IPS DF 6.9 (cell line): ENCODE results near the gene DDX47.
"Not testable (repeated sequence)": the region's sequence is repeated elsewhere in the genome, so short reads cannot be mapped to it uniquely, and the experiment has no call there.

Experiments
- DNase-seq: peaks from one replicate; pipeline ENCODE4 v3.0.0-alpha.2; 2013; ENCODE audit warnings: low read depth, low spot score
- H3K27ac ChIP-seq: one replicate; pipeline ENCODE4 v1.5.1; 2013; ENCODE audit warnings: low read length, control low read depth
- H3K27me3 ChIP-seq: 2 replicates; pipeline ENCODE4 v1.6.1; 2013; ENCODE audit warnings: mild to moderate bottlenecking, low read length; ENCODE audit not compliant: control insufficient read depth, insufficient read depth
- H3K36me3 ChIP-seq: 2 replicates; pipeline ENCODE4 v1.6.1; 2013; ENCODE audit warnings: low read length; ENCODE audit not compliant: control insufficient read depth, insufficient read depth
- H3K4me1 ChIP-seq: 2 replicates; pipeline ENCODE4 v1.6.1; 2013; ENCODE audit warnings: low read length; ENCODE audit not compliant: control insufficient read depth, insufficient read depth
- H3K4me3 ChIP-seq: 2 replicates; pipeline ENCODE4 v1.5.1; 2013; ENCODE audit warnings: mild to moderate bottlenecking, low read length
- H3K9me3 ChIP-seq: 2 replicates; pipeline ENCODE4 v1.6.1; 2013; ENCODE audit warnings: low read length, inconsistent platforms; ENCODE audit not compliant: control insufficient read depth, insufficient read depth
- WGBS: extraction: QIAGEN DNeasy Blood & Tissue Kit; methylation state at CpG from one replicate; pipeline ENCODE4 v1.1.7; 2013; ENCODE audit warnings: mixed read lengths, missing lambda C conversion rate; ENCODE audit not compliant: insufficient read length, insufficient coverage; 5-methylcytosine and 5-hydroxymethylcytosine counted together

Gene DDX47

GRCh38 chr12:12806784-12807516, 6.2 kb upstream of the DDX47 start:
- Histone ChIP-seq H3K27me3 (no peaks in the 10 kb centered on the region), H3K27ac (no peak overlapping the region), H3K4me1 (no peaks in the 10 kb centered on the region), H3K4me3 (no peak overlapping the region), H3K36me3 (no peaks in the 10 kb centered on the region), H3K9me3 (no peaks in the 10 kb centered on the region)
- no CpG with 5 or more reads among the region's 8 CpGs for WGBS
- no peak for DNase-seq

DNA sequence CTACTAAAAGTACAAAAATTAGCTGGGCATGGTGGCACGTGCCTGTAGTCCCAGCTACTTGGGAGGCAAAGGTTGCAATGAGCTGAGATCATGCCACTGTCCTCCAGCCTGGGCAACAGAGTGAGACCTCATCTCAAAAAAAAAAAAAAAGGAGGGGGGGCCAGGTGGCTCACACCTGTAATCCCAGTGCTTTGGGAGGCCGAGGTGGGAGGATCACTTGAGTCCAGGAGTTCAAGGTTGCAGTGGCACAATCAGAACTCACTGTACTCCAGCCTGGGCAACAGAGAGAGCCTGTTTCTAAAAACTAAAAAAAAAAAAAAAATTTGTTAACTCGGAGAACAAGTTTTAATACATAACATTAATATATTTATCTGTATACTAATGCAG, 5.6 kb upstream of the DDX47 start:
- H3K27ac ChIP-seq, H3K27me3 ChIP-seq, H3K4me3 ChIP-seq, H3K36me3 ChIP-seq, H3K9me3 ChIP-seq, H3K4me1 ChIP-seq, DNase-seq: not testable (repeated sequence)
- whole genome bisulfite sequencing: no CpG with 5 or more reads among the region's 3 CpGs

DNA sequence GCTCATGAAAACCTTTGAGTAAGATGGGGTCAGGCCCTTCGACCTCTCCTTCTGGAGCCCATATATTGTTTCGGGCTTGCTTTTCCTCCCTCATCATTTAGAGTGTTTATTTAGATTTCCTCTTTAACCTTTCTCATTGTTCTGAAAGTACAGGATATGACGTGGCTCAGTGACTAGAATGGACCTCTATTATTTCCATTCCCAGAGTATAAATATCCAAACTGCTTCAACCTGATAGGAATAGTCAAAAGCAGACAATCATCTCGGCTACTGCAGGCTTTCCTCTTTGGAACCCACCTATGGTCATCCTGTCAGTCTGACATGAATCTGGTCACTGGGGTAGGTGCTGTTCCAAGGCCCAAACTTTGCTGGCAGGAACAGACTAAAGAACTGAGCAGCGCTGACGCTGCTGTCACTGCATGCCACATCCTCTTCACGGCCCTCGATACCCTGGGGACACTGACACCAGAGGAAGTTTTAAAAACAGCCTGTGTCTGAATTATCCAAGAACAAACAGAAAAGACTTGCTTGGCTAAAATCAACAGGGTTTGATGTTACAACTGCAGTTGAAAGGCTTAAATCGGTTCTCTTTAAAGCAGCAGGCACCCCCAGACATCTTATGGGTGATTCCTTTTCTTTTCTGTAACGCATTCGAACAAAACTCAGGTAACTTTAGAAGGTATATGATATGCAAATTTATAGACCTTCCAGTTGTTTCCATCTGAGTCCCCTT, 5.0 kb upstream of the DDX47 start:
- H3K4me1 ChIP-seq: 0 out of 2 replicates have a peak, but pooled peaks cover 2% of the 10 kb centered on the region
- H3K27me3 ChIP-seq: no peaks in the 10 kb centered on the region
- no peak overlapping the region for H3K4me3 ChIP-seq
- no CpG with 5 or more reads among the region's 11 CpGs for WGBS
- H3K27ac ChIP-seq: no peak overlapping the region
- no peak for DNase-seq
- no peaks in the 10 kb centered on the region for H3K36me3 ChIP-seq
- H3K9me3 ChIP-seq: no peaks in the 10 kb centered on the region

- no peaks in the 10 kb centered on the region; the same call in 1 of the 2 replicates for H3K36me3 ChIP-seq
- H3K27me3 ChIP-seq: no peaks in the 10 kb centered on the region
- no peak overlapping the region for H3K4me3 ChIP-seq
- H3K27ac ChIP-seq: no peak overlapping the region
- 0 out of 2 replicates have a peak, but pooled peaks cover 2% of the 10 kb centered on the region for H3K4me1 ChIP-seq
- H3K9me3 ChIP-seq: no peaks in the 10 kb centered on the region
- no CpG with 5 or more reads among the region's 10 CpGs for WGBS
- no peak for DNase-seq
Measured at GRCh38 chr12:12810553-12811021, 2.6 kb upstream of the DDX47 start.

DNA sequence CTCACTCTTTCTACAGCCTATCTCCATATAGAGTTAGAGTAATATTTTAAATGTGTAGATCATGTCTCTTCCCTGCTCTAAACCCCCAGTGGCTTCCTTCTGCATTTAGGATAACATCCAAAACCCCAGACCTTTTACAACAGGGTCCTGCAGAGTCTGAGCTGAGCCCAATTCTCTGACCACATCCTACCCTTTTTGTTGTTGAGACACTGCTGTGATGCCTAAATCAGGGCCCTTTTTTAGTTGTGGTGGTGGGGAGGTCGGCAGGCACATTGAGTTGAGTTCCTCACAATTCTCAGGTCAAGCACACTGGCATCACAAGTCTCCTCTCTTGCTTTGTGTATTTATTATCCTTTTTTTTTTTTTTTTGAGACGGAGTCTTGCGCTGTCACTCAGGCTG, 1.8 kb upstream of the DDX47 start:
- Histone ChIP-seq H3K36me3 (no peaks in the 10 kb centered on the region; the same call in 1 of the 2 replicates), H3K4me3 (no peak overlapping the region), H3K27ac (no peak overlapping the region), H3K27me3 (no peaks in the 10 kb centered on the region), H3K4me1 (0 out of 2 replicates have a peak, but pooled peaks cover 2% of the 10 kb centered on the region), H3K9me3 (no peaks in the 10 kb centered on the region)
- no peak for DNase-seq
- WGBS: no CpG with 5 or more reads among the region's 3 CpGs

- Histone ChIP-seq H3K27me3 (no peaks in the 10 kb centered on the region), H3K36me3 (no peaks in the 10 kb centered on the region; the same call in 1 of the 2 replicates), H3K4me3 (no peak overlapping the region), H3K4me1 (0 out of 2 replicates have a peak, but pooled peaks cover 2% of the 10 kb centered on the region), H3K27ac (no peak overlapping the region), H3K9me3 (no peaks in the 10 kb centered on the region)
- no peak for DNase-seq
- WGBS: no CpG with 5 or more reads among the region's 5 CpGs
Measured at GRCh38 chr12:12812174-12812573, 972 bp upstream of the DDX47 start.

GRCh38 chr12:12812618-12813119, 477 bp upstream of the DDX47 start:
- Histone ChIP-seq H3K4me1 (0 out of 2 replicates have a peak, but pooled peaks cover 2% of the 10 kb centered on the region), H3K4me3 (no peak overlapping the region), H3K27ac (no peak overlapping the region)

DNA sequence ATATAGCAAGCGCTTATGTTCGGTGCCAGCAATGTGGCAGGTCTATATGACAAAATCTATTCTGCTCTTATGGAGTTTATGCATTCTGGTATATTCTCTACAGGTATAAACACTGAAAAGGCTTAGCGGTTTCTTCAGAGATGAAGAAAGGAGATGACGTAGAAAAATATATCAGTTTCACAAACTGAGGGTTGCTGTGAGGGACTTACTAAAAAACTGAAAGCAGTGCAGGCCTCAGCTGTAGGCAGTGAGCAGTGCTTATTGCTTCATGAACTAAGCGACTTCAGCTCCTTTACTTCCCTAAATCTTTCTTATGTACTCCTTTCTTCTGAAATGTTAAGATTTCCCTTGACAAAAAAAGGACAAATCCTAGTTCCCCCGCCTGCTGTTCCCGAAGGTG, 4.5 kb downstream of the DDX47 start:
- Histone ChIP-seq H3K36me3 (no peaks in the 10 kb centered on the region; the same call in 1 of the 2 replicates), H3K9me3 (no peaks in the 10 kb centered on the region), H3K4me3 (no peak overlapping the region), H3K27ac (no peak overlapping the region), H3K4me1 (0 out of 2 replicates have a peak, but pooled peaks cover under 1% of the 10 kb centered on the region), H3K27me3 (no peaks in the 10 kb centered on the region)
- WGBS: no CpG with 5 or more reads among the region's 7 CpGs
- DNase-seq: no peak

More at GRCh38 chr12:12812618-12813119, 477 bp upstream of the DDX47 start:
- no peak for DNase-seq
- Histone ChIP-seq H3K9me3 (no peaks in the 10 kb centered on the region), H3K36me3 (no peaks in the 10 kb centered on the region; the same call in 1 of the 2 replicates), H3K27me3 (no peaks in the 10 kb centered on the region)
- no CpG with 5 or more reads among the region's 14 CpGs for WGBS

GRCh38 chr12:12818701-12819100, 5.6 kb downstream of the DDX47 start:
- H3K27ac ChIP-seq: no peak overlapping the region

DNA sequence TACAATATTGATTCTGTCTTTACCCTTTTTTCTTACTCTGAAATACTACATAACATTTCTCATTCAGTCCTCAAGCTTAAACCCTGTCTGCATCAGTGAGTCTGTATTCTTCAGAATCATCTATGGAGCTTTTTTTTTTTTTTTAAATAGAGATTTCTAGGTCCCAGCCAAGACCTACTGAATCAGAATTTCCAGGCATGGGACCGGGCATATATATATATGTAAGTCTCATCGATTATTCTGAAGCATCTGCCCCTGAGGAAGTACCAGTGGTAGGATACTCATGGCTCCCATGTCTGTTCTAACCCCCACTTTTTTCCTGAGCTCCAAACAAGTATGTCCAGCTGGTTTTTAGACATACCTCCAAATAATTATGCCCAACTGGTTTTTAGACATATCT, 6.1 kb downstream of the DDX47 start:
- H3K27me3 ChIP-seq: no peaks in the 10 kb centered on the region
- no peaks in the 10 kb centered on the region for H3K9me3 ChIP-seq
- no peak for DNase-seq
- H3K36me3 ChIP-seq: peaks cover 8% of the 10 kb centered on the region; the same call in 1 of the 2 replicates
- H3K4me1 ChIP-seq: no peaks in the 10 kb centered on the region
- no peak overlapping the region for H3K4me3 ChIP-seq
- WGBS: no CpG with 5 or more reads among the region's 2 CpGs
- H3K27ac ChIP-seq: no peak overlapping the region

More at GRCh38 chr12:12818701-12819100, 5.6 kb downstream of the DDX47 start:
- no peaks in the 10 kb centered on the region for H3K27me3 ChIP-seq
- no peak overlapping the region for H3K4me3 ChIP-seq
- H3K36me3 ChIP-seq: peaks cover 5% of the 10 kb centered on the region; the same call in 1 of the 2 replicates
- no CpG with 5 or more reads among the region's 4 CpGs for WGBS
- no peak for DNase-seq
- H3K4me1 ChIP-seq: no peaks in the 10 kb centered on the region
- H3K9me3 ChIP-seq: no peaks in the 10 kb centered on the region
